Upper lobe of left lung (tissue), 6 donors: ENCODE data around the gene CACNA2D1. TPM values are rescaled to one million over a fixed set of nuclear protein-coding genes. Genes with fewer than 3 reads are reported as not detected.

Source experiments
- ATAC-seq, 2 donors: fragments of 200-7000 bp; cut with Tn5 transposase; one replicate each; pipeline ENCODE4 v1.9.1; 2022; ENCODE audit warnings: mild to moderate bottlenecking in 2 of 2, moderate library complexity in 2 of 2; ENCODE audit not compliant: low FRiP score in 2 of 2
- DNase-seq, 2 donors: peaks; one replicate each; pipeline ENCODE4 v3.0.0-alpha.2; 2019 to 2020
- H3K27ac ChIP-seq, 4 donors: fragments of 200-600 bp; sonication (generic); one replicate each; pipeline ENCODE4 v1.5.1; 2016 to 2019
- H3K27me3 ChIP-seq, 4 donors: fragments of 200-600 bp; sonication (generic); one replicate each; pipeline ENCODE4 v1.5.1; 2017 to 2019
- H3K36me3 ChIP-seq, 4 donors: fragments of 200-600 bp; sonication (generic); one replicate each; pipeline ENCODE4 v1.5.1; 2016 to 2019
- H3K4me1 ChIP-seq, 4 donors: fragments of 200-600 bp; sonication (generic); one replicate each; pipeline ENCODE4 v1.5.1; 2018 to 2019
- H3K4me3 ChIP-seq, 4 donors: fragments of 200-600 bp; sonication (generic); one replicate each; pipeline ENCODE4 v1.5.1; 2017 to 2019; ENCODE audit warnings: mild to moderate bottlenecking in 2 of 4, moderate library complexity in 1 of 4
- H3K9me3 ChIP-seq, 4 donors: fragments of 200-600 bp; sonication (generic); one replicate each; pipeline ENCODE4 v1.5.1; 2018 to 2019
- EP300 ChIP-seq, 4 donors: sonication (generic); formaldehyde crosslinking; IDR thresholded peaks; one replicate each; pipeline ENCODE4 v1.5.1; 2017; ENCODE audit warnings: antibody characterized with exemption in 4 of 4, control low read depth in 2 of 4
- POLR2A ChIP-seq, 4 donors: fragments of 450-650 bp; IDR thresholded peaks; one replicate each; pipeline ENCODE4 v1.5.1; 2016 to 2017; ENCODE audit warnings: antibody characterized with exemption in 4 of 4, mild to moderate bottlenecking in 2 of 4
- POLR2AphosphoS5 ChIP-seq, 2 donors: sonication (generic); formaldehyde crosslinking; IDR thresholded peaks; one replicate each; pipeline ENCODE4 v1.5.1; 2017; ENCODE audit warnings: antibody characterized with exemption in 2 of 2
- WGBS, 2 donors: methylation state at CpG; one replicate each; pipeline ENCODE4 v1.1.5; 2017 to 2018; 5-methylcytosine and 5-hydroxymethylcytosine counted together
- total RNA-seq, 6 donors: library from RNA; depleted of rRNA in 4 of 6; stranded (reverse); fragments of >200 nt in 4 of 6; gene quantifications; one replicate each; pipeline versions ENCODE4 v1.1.0 to v1.2.1, GENCODE V29; 2016 to 2021
- TF ChIP-seq, protein P1 (sequence below), 6 experiments: fragments of 450-650 bp in 4 of 6; fragments of 200-600 bp in 2 of 6; sonication (generic) in 2 of 6; IDR thresholded peaks; one replicate each; pipeline ENCODE4 v1.5.1; 2016 to 2019; ENCODE audit warnings: antibody characterized with exemption in 6 of 6
- donor health status: DM: no; HTN: no; CAD: no; lungs with moderate emphysema.
- donor health status: DM: no; HTN: yes; CAD: no; lungs with severe emphysema.

CACNA2D1 gene
- total RNA-seq, 6 donors from 2014 or later, result 6.7 to 85.9 (median 9.6) TPM

DNA sequence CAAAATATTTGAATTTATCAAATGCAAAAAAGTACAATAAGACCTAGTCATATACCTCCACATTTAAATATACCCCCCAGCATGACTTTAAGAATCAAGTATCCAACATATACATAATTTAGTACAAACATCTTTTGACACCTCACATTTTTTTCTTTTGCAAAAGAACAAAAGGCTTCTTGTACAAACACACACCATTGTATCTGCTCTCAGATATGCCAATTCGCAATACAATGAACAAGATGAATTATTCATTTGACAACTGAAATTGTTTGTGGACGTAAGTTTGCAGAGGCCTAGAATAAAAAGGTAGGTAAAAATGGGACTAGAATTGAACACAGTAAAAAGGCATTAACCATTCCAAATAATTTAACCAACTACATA lies 154.4 kb downstream of the CACNA2D1 start:
- WGBS, 2 donors, result 76 to 81% methylated on average over 2 of the region's 2 CpGs
- H3K36me3 ChIP-seq, result no peaks in the 10 kb centered on the region
- H3K9me3 ChIP-seq, result no peaks in the 10 kb centered on the region
- DNase-seq (no peak), ATAC-seq (no peak)
- no peak overlapping the region for H3K4me3 ChIP-seq
- no peak overlapping the region for H3K27ac ChIP-seq
- H3K27me3 ChIP-seq, result no peaks in the 10 kb centered on the region
- TF ChIP-seq EP300 (IDR thresholded peaks at IDR 0.05), result no peak
- TF ChIP-seq, protein P1, sequence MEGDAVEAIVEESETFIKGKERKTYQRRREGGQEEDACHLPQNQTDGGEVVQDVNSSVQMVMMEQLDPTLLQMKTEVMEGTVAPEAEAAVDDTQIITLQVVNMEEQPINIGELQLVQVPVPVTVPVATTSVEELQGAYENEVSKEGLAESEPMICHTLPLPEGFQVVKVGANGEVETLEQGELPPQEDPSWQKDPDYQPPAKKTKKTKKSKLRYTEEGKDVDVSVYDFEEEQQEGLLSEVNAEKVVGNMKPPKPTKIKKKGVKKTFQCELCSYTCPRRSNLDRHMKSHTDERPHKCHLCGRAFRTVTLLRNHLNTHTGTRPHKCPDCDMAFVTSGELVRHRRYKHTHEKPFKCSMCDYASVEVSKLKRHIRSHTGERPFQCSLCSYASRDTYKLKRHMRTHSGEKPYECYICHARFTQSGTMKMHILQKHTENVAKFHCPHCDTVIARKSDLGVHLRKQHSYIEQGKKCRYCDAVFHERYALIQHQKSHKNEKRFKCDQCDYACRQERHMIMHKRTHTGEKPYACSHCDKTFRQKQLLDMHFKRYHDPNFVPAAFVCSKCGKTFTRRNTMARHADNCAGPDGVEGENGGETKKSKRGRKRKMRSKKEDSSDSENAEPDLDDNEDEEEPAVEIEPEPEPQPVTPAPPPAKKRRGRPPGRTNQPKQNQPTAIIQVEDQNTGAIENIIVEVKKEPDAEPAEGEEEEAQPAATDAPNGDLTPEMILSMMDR (IDR thresholded peaks at IDR 0.05), result no peak
- TF ChIP-seq POLR2AphosphoS5 (IDR thresholded peaks at IDR 0.05), result no peak
- no peak for TF ChIP-seq POLR2A (IDR thresholded peaks at IDR 0.05)
- no peaks in the 10 kb centered on the region for H3K4me1 ChIP-seq

DNA sequence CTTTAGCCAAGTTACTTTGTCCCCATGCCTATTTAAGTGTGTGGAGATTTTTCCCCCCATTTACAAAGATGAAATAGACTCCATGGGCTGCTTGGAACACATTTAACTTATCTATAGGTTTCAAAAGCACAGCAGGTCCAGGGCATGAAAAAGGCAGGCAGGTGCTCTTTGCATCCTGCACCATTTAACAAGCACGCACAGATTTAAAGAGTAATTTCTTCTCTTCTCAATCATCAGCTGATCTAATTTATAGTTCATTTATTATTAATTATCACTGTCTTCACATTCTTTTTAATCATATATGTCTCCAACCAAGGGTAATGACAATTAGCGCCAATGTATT lies 156.8 kb downstream of the CACNA2D1 start:
- no peak for TF ChIP-seq EP300 (IDR thresholded peaks at IDR 0.05)
- TF ChIP-seq, protein P1 (IDR thresholded peaks at IDR 0.05), result no peak
- TF ChIP-seq POLR2AphosphoS5 (IDR thresholded peaks at IDR 0.05), result no peak
- TF ChIP-seq POLR2A (IDR thresholded peaks at IDR 0.05), result no peak
- H3K4me3 ChIP-seq, result no peak overlapping the region
- WGBS, 2 donors, result 91 to 93% methylated on average over 2 of the region's 2 CpGs
- H3K4me1 ChIP-seq, result no peaks in the 10 kb centered on the region
- H3K27me3 ChIP-seq, result no peaks in the 10 kb centered on the region
- ATAC-seq, result no peak
- H3K27ac ChIP-seq, result no peak overlapping the region
- no peaks in the 10 kb centered on the region for H3K36me3 ChIP-seq
- H3K9me3 ChIP-seq, result no peaks in the 10 kb centered on the region
- no peak for DNase-seq

DNA sequence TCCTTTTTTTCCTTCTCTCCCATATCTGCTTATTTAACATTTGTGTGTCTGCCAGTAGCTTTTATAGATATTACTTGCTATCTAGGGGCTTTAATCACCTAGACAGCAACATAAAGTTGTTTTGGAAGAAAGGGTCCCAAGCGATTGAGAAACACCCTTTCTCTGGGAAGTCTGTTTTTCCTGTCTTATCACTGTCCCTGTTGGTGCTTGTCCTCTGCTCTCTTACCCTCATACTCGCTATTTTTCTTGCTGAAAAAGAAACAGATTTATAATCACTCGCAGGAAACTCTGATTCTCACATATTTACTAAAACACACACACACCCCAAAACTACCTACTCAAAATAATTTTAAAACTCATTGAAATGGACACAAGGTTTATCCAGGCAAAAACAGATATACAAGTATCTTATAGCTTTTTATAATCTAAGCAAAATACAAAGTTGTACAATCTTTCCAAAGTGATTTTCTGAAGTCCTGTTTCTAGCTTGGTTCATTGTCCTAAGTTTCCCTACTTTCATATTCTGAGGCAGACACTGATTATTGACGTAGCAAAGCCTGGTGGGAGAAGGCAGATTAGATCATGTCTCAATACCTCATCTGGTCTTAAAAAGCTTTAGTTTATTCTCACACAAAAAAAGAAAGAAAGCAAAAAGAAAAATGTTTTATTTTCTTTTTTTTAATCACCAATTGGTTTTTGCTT lies 157.3 kb downstream of the CACNA2D1 start:
- no peaks in the 10 kb centered on the region for H3K27me3 ChIP-seq
- no peaks in the 10 kb centered on the region for H3K36me3 ChIP-seq
- H3K4me1 ChIP-seq, result no peaks in the 10 kb centered on the region
- H3K9me3 ChIP-seq, result no peaks in the 10 kb centered on the region
- no peak overlapping the region for H3K27ac ChIP-seq
- 77 to 80% methylated on average over 4 of the region's 4 CpGs for WGBS, 2 donors
- TF ChIP-seq POLR2A (IDR thresholded peaks at IDR 0.05) (no peak), EP300 (IDR thresholded peaks at IDR 0.05) (no peak), POLR2AphosphoS5 (IDR thresholded peaks at IDR 0.05) (no peak)
- TF ChIP-seq, protein P1 (IDR thresholded peaks at IDR 0.05), result no peak
- peak in 1 of 2 donors; percentile 89 for ATAC-seq
- no peak overlapping the region for H3K4me3 ChIP-seq
- no peak for DNase-seq

DNA sequence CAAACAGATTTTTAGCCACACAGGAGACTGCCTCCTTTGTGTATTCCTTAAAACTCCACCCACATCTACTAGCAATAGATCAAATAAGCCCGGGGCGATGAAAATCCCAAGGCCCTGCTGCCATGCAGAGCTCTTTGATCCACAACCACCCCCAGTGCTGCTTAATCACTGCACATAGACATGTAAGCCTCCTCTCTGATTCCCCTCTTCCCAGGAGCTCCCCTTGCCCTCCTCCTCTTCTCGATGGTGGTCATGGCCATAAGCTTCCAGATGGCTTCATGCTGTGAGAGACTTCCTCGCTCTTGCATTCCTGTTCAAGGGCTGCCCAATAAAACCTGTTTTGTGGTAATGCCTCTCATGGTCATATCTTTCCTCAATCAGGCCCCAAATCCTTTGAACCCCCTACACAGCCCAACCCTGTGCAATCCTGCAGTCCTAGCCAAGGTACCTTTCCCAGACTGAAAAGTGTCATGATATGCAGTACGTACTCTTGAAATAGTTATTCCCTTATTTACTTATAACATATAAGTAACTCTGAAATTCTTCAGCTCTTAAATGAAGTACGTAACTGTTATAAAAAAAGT lies 158.5 kb downstream of the CACNA2D1 start:
- WGBS, 2 donors, result 78 to 80% methylated on average over 6 of the region's 6 CpGs
- no peak for TF ChIP-seq POLR2AphosphoS5 (IDR thresholded peaks at IDR 0.05)
- no peak for TF ChIP-seq POLR2A (IDR thresholded peaks at IDR 0.05)
- TF ChIP-seq, protein P1 (IDR thresholded peaks at IDR 0.05), result no peak
- TF ChIP-seq EP300 (IDR thresholded peaks at IDR 0.05), result no peak

DNA sequence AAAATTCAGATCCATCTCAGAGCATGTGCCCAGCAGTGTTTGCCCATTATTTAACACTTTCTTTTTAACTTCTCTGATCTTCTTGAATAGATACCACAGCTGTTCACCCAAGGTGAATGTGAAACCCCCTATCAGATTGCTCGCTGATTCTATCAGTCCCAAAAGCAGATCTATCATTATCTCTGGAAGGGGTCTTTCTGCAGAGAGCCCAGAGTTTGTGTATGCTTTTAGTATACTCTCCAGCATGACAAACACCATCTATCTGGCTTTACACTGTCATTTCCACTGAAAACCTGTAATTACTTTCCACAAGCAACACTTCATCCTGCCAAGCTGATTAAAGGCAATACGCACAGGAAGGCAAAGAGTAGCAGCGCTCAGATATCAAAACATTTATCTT lies 168.2 kb downstream of the CACNA2D1 start:
- DNase-seq, result no peak
- H3K27me3 ChIP-seq, result no peaks in the 10 kb centered on the region
- H3K27ac ChIP-seq, result no peak overlapping the region
- no peak overlapping the region for H3K4me3 ChIP-seq
- H3K9me3 ChIP-seq, result no peaks in the 10 kb centered on the region
- no peaks in the 10 kb centered on the region for H3K36me3 ChIP-seq
- TF ChIP-seq EP300 (IDR thresholded peaks at IDR 0.05) (no peak), POLR2AphosphoS5 (IDR thresholded peaks at IDR 0.05) (no peak), POLR2A (IDR thresholded peaks at IDR 0.05) (no peak)
- TF ChIP-seq, protein P1 (IDR thresholded peaks at IDR 0.05), result no peak
- H3K4me1 ChIP-seq, result no peaks in the 10 kb centered on the region
- no peak for ATAC-seq
- WGBS, 2 donors, result 59 to 72% methylated on average over 3 of the region's 3 CpGs

More for the DNA sequence above, 158.5 kb downstream of the CACNA2D1 start:
- H3K36me3 ChIP-seq, result no peaks in the 10 kb centered on the region
- H3K27ac ChIP-seq, result no peak overlapping the region
- no peaks in the 10 kb centered on the region for H3K9me3 ChIP-seq
- no peak for ATAC-seq
- H3K4me3 ChIP-seq, result no peak overlapping the region
- no peaks in the 10 kb centered on the region for H3K27me3 ChIP-seq
- no peaks in the 10 kb centered on the region for H3K4me1 ChIP-seq
- no peak for DNase-seq
